Measurements from ENCODE around the gene PSMD2.

The PSMD2 gene

GRCh38 chr3:184291044-184291737, 7.8 kb upstream of the PSMD2 start:
- in situ Hi-C loops (cut with HindIII; ENCODE audit: low pct_unique_long_range_greater_than_20kb, low sequenced_read_pairs), result no loop called here
- no peak for TF ChIP-seq JUND (IDR thresholded peaks at IDR 0.05; ENCODE audit: low read depth)
- DNase-seq (ENCODE audit: low read depth in 1 of 2, low spot score in 1 of 2), result peak in 1 of 2 experiments; percentile 10

- no peak for DNase-seq (ENCODE audit: low read depth in 1 of 2, low spot score in 1 of 2)
- TF ChIP-seq JUND (IDR thresholded peaks at IDR 0.05; ENCODE audit: low read depth), result no peak
- in situ Hi-C loops (cut with HindIII; ENCODE audit: low pct_unique_long_range_greater_than_20kb, low sequenced_read_pairs), result no loop called here
Observed at GRCh38 chr3:184291738-184292445, 7.1 kb upstream of the PSMD2 start.

GRCh38 chr3:184295771-184296170, 3.3 kb upstream of the PSMD2 start:
- peak in 1 of 2 experiments; percentile 15 for DNase-seq (ENCODE audit: low read depth in 1 of 2, low spot score in 1 of 2)
- no peak for TF ChIP-seq JUND (IDR thresholded peaks at IDR 0.05; ENCODE audit: low read depth)
- in situ Hi-C loops (cut with HindIII; ENCODE audit: low pct_unique_long_range_greater_than_20kb, low sequenced_read_pairs), result no loop called here

- no peak for TF ChIP-seq JUND (IDR thresholded peaks at IDR 0.05; ENCODE audit: low read depth)
- in situ Hi-C loops (cut with HindIII; ENCODE audit: low pct_unique_long_range_greater_than_20kb, low sequenced_read_pairs), result no loop called here
- DNase-seq (ENCODE audit: low read depth in 1 of 2, low spot score in 1 of 2), result peak; percentile 31 to 70
Observed at GRCh38 chr3:184296616-184297015, 2.4 kb upstream of the PSMD2 start.

- DNase-seq (ENCODE audit: low read depth in 1 of 2, low spot score in 1 of 2), result peak; percentile 10 to 48
- TF ChIP-seq JUND (IDR thresholded peaks at IDR 0.05; ENCODE audit: low read depth), result no peak
- in situ Hi-C loops (cut with HindIII; ENCODE audit: low pct_unique_long_range_greater_than_20kb, low sequenced_read_pairs), result no loop called here
Observed at GRCh38 chr3:184299488-184300377, 692 bp downstream of the PSMD2 start.

- TF ChIP-seq JUND (IDR thresholded peaks at IDR 0.05; ENCODE audit: low read depth), result no peak
- in situ Hi-C loops (cut with HindIII; ENCODE audit: low pct_unique_long_range_greater_than_20kb, low sequenced_read_pairs), result no loop called here
- no peak for DNase-seq (ENCODE audit: low read depth in 1 of 2, low spot score in 1 of 2)
Observed at GRCh38 chr3:184300378-184300720, 1.3 kb downstream of the PSMD2 start.

GRCh38 chr3:184305577-184305976, 6.5 kb downstream of the PSMD2 start:
- no peak for TF ChIP-seq JUND (IDR thresholded peaks at IDR 0.05; ENCODE audit: low read depth)
- in situ Hi-C loops (cut with HindIII; ENCODE audit: low pct_unique_long_range_greater_than_20kb, low sequenced_read_pairs), result no loop called here
- peak; percentile 4 to 52 for DNase-seq (ENCODE audit: low read depth in 1 of 2, low spot score in 1 of 2)

- in situ Hi-C loops (cut with HindIII; ENCODE audit: low pct_unique_long_range_greater_than_20kb, low sequenced_read_pairs), result no loop called here
- DNase-seq (ENCODE audit: low read depth in 1 of 2, low spot score in 1 of 2), result no peak
- TF ChIP-seq JUND (IDR thresholded peaks at IDR 0.05; ENCODE audit: low read depth), result no peak
Observed at GRCh38 chr3:184306341-184306972, 7.4 kb downstream of the PSMD2 start.

GRCh38 chr3:184307915-184308314, 8.9 kb downstream of the PSMD2 start:
- no peak for DNase-seq (ENCODE audit: low read depth in 1 of 2, low spot score in 1 of 2)
- in situ Hi-C loops (cut with HindIII; ENCODE audit: low pct_unique_long_range_greater_than_20kb, low sequenced_read_pairs), result no loop called here

GRCh38 chr3:184308744-184309143, 9.7 kb downstream of the PSMD2 start:
- in situ Hi-C loops (cut with HindIII; ENCODE audit: low pct_unique_long_range_greater_than_20kb, low sequenced_read_pairs), result no loop called here

More at GRCh38 chr3:184307915-184308314, 8.9 kb downstream of the PSMD2 start:
- TF ChIP-seq JUND (IDR thresholded peaks at IDR 0.05; ENCODE audit: low read depth), result no peak

GRCh38 chr3:184311633-184312032, 12.6 kb downstream of the PSMD2 start:
- in situ Hi-C loops (cut with HindIII; ENCODE audit: low pct_unique_long_range_greater_than_20kb, low sequenced_read_pairs), result no loop called here
- DNase-seq (ENCODE audit: low read depth in 1 of 2, low spot score in 1 of 2), result peak in 1 of 2 experiments; percentile 2
- no peak for TF ChIP-seq JUND (IDR thresholded peaks at IDR 0.05; ENCODE audit: low read depth)

More at GRCh38 chr3:184308744-184309143, 9.7 kb downstream of the PSMD2 start:
- DNase-seq (ENCODE audit: low read depth in 1 of 2, low spot score in 1 of 2), result no peak
- no peak for TF ChIP-seq JUND (IDR thresholded peaks at IDR 0.05; ENCODE audit: low read depth)

- in situ Hi-C loops (cut with HindIII; ENCODE audit: low pct_unique_long_range_greater_than_20kb, low sequenced_read_pairs), result no loop called here
- no peak for TF ChIP-seq JUND (IDR thresholded peaks at IDR 0.05; ENCODE audit: low read depth)
- DNase-seq (ENCODE audit: low read depth in 1 of 2, low spot score in 1 of 2), result peak; percentile 98
Observed at GRCh38 chr3:184314363-184314699, 15.3 kb downstream of the PSMD2 start, which contains the start of gene EIF4G1. Gene EIF4G1 (plus strand): TSS chr3:184314606. CDS start chr3:184315797, 1,191 bp downstream.

Data from T47D (cell line).